Astrocyte (in vitro differentiated cells and primary cell): ENCODE results near the gene CRBN. TPM values are rescaled to one million over a fixed set of nuclear protein-coding genes. Genes with fewer than 3 reads are reported as not detected.

Experiments used
- DNase-seq: peaks from one replicate; pipeline ENCODE4 v3.0.0-alpha.2; 2010; ENCODE audit warnings: low read depth
- FAIRE-seq: peaks from 2 replicates; lab custom pipeline; 2011; peaks lifted over from hg19 to GRCh38; lab: Jason Lieb, UNC
- H2AFZ ChIP-seq: 2 replicates; pipeline ENCODE4 v1.6.0; 2012; ENCODE audit warnings: low read depth, low read length, inconsistent platforms
- H3K27ac ChIP-seq: 2 replicates; pipeline ENCODE4 v1.5.1; 2011; ENCODE audit warnings: low read depth, low read length, inconsistent platforms
- H3K27me3 ChIP-seq: 2 replicates; pipeline ENCODE4 v1.6.0; 2011; ENCODE audit warnings: low read length, inconsistent platforms; ENCODE audit not compliant: insufficient read depth
- H3K36me3 ChIP-seq: 2 replicates; pipeline ENCODE4 v1.5.1; 2011; ENCODE audit warnings: low read length, inconsistent platforms; ENCODE audit not compliant: insufficient read depth
- H3K4me1 ChIP-seq: 2 replicates; pipeline ENCODE4 v1.5.1; 2011; ENCODE audit warnings: low read length, inconsistent platforms; ENCODE audit not compliant: insufficient read depth
- H3K4me2 ChIP-seq: 2 replicates; pipeline ENCODE4 v1.6.0; 2012; ENCODE audit warnings: low read length, inconsistent platforms
- H3K4me3 ChIP-seq: 2 replicates; pipeline ENCODE4 v1.5.1; 2011; ENCODE audit warnings: low read depth, mild to moderate bottlenecking, low read length, inconsistent platforms; ENCODE audit not compliant: insufficient read depth
- H3K79me2 ChIP-seq: 2 replicates; pipeline ENCODE4 v1.6.0; 2012; ENCODE audit warnings: mild to moderate bottlenecking, low read length, inconsistent platforms; ENCODE audit not compliant: insufficient read depth
- H3K9ac ChIP-seq: 2 replicates; pipeline ENCODE4 v1.6.0; 2012; ENCODE audit warnings: mild to moderate bottlenecking, low read length, inconsistent platforms
- H3K9me3 ChIP-seq: 2 replicates; pipeline ENCODE4 v1.5.1; 2012; ENCODE audit warnings: low read depth, mild to moderate bottlenecking, low read length, inconsistent platforms; ENCODE audit not compliant: insufficient read depth
- H4K20me1 ChIP-seq: 2 replicates; pipeline ENCODE4 v1.6.0; 2012; ENCODE audit warnings: low read length, inconsistent platforms; ENCODE audit not compliant: insufficient read depth
- H3K27ac Mint-ChIP-seq: one replicate; pipeline ENCODE4 v1.8.0; 2021; ENCODE audit warnings: mild to moderate bottlenecking, mixed read lengths; ENCODE audit not compliant: unreplicated experiment
- H3K27me3 Mint-ChIP-seq: one replicate; pipeline ENCODE4 v1.8.0; 2021; ENCODE audit warnings: low read depth, mixed read lengths; ENCODE audit not compliant: unreplicated experiment
- H3K36me3 Mint-ChIP-seq: one replicate; pipeline ENCODE4 v1.8.0; 2021; ENCODE audit warnings: low read depth, mixed read lengths; ENCODE audit not compliant: unreplicated experiment
- H3K4me1 Mint-ChIP-seq: one replicate; pipeline ENCODE4 v1.8.0; 2021; ENCODE audit warnings: low read depth, mixed read lengths; ENCODE audit not compliant: unreplicated experiment
- H3K4me3 Mint-ChIP-seq: one replicate; pipeline ENCODE4 v1.8.0; 2021; ENCODE audit warnings: mild to moderate bottlenecking, moderate library complexity, mixed read lengths; ENCODE audit not compliant: unreplicated experiment
- H3K9me3 Mint-ChIP-seq: one replicate; pipeline ENCODE4 v1.8.0; 2021; ENCODE audit warnings: mild to moderate bottlenecking, mixed read lengths; ENCODE audit not compliant: unreplicated experiment
- CTCF ChIP-seq: IDR thresholded peaks from 2 replicates; pipeline ENCODE4 v1.5.1; 2011; ENCODE audit warnings: low read depth, mild to moderate bottlenecking, inconsistent platforms, low read length, moderate library complexity; ENCODE audit not compliant: insufficient read depth
- EZH2 ChIP-seq: IDR thresholded peaks from 2 replicates; pipeline ENCODE4 v1.6.1; 2012; ENCODE audit warnings: mild to moderate bottlenecking, low read length, inconsistent platforms; ENCODE audit not compliant: insufficient read depth
- total RNA-seq: library from RNA; stranded (reverse); gene quantifications from 2 replicates; pipeline ENCODE4 v1.2.1, GENCODE V29; 2021

CRBN gene
- total RNA-seq, 1 donor from 2014 or later = 26.1 TPM

GRCh38 chr3:3101660-3102458 lies 77.6 kb downstream of the CRBN start:
- Histone ChIP-seq H3K4me2 (no peak overlapping the region), H3K4me1 (no peaks in the 10 kb centered on the region), H3K36me3 (no peaks in the 10 kb centered on the region), H3K9me3 (no peaks in the 10 kb centered on the region), H3K27me3 (no peaks in the 10 kb centered on the region), H3K4me3 (no peak overlapping the region), H3K27ac (no peak overlapping the region), H2AFZ (no peak overlapping the region), H3K79me2 (no peaks in the 10 kb centered on the region), H4K20me1 (no peaks in the 10 kb centered on the region), H3K9ac (no peak overlapping the region)
- Mint-ChIP-seq H3K4me1 (no peaks in the 10 kb centered on the region), H3K36me3 (no peaks in the 10 kb centered on the region), H3K27ac (no peak overlapping the region), H3K4me3 (no peak overlapping the region), H3K27me3 (no peaks in the 10 kb centered on the region), H3K9me3 (peaks cover 3% of the 10 kb centered on the region)
- no peak for TF ChIP-seq CTCF
- no peak for TF ChIP-seq EZH2
- FAIRE-seq = no peak
- no peak for DNase-seq

Other genes starting within 250 kb of the CRBN start
- gene IL5RA, start 69.3 kb downstream of the CRBN start, total RNA-seq = not detected in 2 replicates
- gene TRNT1, start 52.8 kb downstream of the CRBN start, total RNA-seq = 16.0 and 17.4 TPM in 2 replicates